ENCODE measurements around the gene CRADD.
A peak's percentile ranks its signal among the peaks of the same experiment; 100 is the strongest.
"Not testable (repeated sequence)": the region's sequence is repeated elsewhere in the genome, so short reads cannot be mapped to it uniquely, and the experiment has no call there.

The CRADD gene

DNA sequence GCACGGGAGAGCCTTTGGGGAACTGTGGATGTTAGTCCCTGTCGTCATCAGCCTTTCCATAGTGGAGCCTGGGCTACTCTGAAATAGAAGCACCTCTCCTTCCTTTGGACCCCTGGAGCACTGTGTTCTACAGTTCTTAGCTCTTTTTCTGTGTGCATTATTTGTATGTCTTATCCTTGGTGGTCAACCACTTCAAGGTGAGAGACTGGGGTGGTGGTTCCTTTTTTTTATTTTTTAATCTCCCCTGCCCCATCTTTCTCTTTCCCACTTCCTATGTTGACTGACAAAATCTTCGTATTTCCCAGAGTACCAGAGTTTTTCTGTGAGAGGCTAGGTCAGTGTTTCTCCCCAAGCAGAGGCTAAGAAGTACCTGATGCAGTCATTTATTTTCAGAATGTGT is 111.7 kb downstream of the CRADD start:
- no peak for DNase-seq

DNA sequence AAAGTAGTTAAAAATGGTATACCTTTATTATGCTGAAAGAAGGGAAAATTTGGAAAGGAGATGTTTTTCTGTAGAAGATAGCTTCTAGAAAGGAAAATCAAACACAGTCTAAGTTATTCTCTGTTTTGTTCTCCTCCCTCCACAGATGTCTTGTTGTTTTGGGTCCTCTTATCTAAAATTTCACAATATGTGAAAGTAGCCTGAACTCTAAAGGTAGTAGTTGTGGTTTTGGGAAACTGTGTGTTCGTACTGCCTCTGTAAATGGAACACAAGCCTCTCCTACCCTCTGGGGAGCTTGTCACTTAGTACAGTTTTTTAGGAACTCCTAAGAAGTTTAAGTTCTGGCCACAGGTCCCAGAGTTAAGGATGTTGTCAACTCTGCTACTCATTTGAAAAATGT is 112.6 kb downstream of the CRADD start:
- no peak for DNase-seq

DNA sequence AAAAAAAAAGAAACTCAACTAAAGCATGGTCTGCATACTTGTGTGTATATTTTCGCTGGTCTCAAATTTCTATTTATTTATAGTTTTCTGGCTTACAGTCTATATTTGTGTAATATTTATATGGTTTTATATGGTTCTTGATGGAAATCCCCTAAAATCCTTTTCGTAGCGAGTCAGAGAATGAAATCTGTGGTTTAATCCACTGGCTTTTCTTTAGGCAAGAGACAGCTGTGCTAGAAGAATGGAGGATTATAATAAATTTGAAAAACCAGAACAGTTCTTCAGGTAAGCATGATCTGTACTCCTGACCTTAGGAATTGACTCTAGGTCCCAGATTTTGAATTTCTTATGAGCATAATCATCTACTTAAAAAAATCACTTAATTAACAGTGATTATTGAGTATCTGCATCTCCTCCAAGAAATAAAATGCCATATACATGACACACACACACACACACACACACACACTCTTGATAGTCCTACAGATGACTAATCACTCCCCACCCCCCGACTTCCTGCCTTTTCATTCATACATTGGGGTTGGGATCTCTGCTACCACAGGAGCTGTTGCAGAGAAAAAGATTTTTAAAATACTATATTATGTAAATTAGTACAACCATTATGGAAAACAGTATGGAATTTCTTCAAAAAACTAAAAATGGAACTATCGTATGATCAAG is 113.4 kb downstream of the CRADD start:
- DNase-seq, result no peak

DNA sequence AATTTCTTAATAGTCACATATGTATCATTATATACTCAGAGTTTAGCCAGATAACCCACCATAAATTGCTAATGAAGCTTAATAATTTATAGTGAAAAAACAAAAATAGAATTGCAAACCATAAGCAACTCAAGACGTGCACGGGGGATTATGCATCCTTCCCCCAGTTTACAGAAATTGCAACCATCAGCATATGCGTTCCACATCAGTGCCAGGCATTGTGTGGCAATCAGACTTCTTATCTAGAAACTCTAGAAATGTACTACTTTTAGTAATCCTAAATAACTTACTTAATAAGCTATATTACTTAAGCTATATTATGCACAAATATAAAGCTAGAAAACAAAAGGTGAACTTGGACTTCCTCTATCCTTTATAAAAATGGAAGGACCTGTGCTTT is 115.8 kb downstream of the CRADD start:
- DNase-seq, result no peak

DNA sequence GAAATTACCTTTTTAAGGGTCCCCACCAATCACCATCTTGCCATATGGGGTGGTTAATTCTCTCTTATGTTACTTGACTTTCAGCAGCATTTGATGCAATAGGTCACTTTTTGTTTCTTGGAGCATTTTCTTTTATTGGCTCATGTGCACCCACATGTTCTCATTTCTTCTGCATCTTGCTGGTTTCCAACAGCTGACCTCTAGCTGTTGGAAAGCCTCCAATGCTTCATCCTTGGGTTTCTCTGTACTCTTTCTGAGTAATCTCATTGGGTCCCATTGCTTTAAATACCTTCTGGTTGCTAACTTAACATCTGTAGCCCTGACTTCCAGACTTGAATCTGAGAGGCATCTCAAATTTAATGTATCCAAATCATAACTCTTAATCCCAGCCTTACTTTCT is 116.8 kb downstream of the CRADD start:
- no peak for DNase-seq

DNA sequence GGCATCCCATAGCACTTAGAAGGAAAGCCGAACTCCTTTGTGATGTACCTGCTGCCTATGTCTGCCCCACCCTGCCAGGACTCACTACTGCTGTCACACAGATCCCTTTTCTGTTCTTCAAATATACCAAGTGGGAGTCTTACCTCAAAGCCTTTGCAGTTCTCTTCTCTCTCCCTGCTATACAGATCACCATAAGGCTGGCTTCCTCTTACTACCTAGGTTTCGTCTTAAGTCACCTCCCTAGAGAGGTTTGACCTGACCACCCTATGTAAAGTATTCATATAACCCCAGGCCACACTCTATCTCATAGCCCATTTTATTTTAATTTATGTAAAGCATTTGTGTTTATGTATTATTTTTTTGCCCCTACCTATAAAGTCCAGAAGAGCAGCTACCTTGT is 117.6 kb downstream of the CRADD start:
- DNase-seq, result no peak

DNA sequence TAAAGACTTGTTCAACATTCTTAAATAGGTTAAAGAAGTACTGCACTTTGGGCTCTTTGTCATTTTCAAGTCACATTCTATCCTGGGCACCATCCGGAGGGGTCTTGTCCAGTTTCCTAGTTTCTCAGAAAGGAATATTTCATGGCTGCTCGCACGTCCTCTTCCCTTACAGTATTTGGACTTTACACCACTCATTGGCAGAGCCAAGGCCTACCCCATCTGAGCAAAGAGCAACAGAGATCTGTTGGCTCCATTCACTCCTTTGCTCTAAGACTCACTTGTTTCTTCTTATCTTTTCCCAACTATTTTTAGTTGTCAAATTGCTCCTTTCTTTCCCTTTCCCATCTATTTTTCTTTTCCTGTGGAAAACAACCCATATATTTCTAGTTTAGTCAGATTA is 118.2 kb downstream of the CRADD start:
- no peak for DNase-seq

DNA sequence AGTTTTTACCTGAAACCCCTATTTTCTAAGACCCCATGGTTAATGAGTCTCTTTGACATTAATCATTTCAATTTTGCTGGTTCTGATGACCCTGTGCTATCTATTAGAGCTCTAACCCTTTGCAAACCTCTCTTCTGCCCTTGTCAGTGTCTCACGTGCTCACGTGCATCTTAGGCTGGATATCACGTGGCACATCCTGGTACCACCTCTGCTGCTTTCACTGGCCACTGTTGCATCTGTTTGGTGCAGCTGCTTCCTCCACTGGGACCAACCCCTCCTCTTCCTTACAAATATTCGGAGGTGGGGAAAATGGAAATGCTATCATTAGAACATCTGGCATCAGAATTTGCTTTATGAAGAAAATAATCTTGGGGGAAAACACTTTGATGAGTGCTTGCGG is 119.6 kb downstream of the CRADD start:
- no peak for DNase-seq

DNA sequence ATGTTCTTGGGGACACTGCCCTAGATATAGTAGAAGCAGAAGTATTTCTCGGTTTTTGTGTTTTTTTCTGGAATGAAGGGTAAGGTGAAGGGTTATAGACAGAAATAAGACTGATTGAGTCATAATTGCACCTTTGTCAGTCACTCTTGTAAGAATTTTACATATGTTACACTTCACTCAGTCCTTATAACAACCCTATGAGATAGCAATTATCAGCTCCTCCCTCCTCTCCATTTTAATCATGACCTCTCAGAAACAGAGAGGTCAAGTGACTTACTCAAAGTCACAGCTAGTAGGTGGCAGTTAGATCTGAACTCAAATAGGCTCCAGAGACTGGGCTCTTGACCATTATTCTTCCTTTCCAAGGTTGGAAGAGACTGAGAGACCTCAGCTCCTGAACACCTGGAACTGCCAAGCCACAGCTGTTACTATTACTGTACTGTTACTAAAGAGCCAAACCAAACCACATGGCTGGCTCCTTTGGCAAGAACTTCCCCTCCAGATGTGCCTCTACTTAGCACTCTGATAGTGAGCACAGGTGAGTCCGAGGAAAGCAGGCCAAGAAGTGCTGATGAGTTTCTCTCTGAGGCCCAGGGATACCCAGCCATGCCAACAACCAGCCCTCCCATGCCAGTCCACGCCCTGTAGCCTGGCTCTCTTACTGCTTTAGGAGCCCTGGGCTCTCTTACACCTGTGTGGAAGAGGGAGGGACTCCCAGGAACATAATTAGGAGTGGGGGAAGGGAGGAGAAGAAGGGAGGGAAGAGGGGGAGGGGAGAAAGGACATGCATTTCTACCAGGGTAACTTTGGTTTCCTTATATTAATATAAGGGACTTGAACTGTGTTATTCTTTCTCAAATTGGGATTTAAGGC is 121.3 kb downstream of the CRADD start:
- DNase-seq, result no peak

DNA sequence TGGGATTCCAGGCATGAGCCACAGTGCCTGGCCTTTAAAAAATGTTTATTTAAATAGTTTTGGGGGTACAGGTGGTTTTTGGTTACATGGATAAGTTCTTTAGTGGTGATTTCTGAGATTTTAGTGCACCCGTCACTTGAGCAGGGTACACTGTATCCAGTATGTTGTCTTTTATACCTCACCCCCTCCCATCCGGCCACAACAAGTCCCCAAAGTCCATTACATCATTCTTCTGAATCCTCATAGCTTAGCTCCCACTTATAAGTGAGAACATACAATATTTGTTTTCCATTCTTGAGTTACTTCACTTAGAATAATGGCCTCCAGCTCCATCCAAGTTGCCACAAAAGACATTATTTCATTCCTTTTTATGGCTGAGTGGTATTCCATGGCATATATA is 124.5 kb downstream of the CRADD start:
- DNase-seq, result not testable (repeated sequence)

DNA sequence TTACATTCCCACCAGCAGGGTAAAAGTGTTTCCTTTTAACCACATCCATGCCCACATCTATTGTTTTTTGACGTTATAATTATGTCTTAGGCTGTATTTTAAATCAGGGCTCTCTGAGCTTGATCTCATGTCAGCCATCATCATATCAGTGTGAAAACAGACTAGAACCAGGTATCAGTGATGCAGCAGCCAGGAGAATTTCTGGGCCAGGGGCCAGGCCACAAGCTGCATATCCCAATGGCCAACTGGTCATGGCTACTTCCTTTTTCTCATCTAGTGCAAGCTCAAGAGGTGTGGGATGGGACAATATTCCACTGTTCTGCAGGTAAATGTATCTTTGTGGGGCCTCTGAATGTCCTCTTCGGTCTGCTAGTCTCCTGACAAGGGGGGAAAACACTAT is 125.1 kb downstream of the CRADD start:
- no peak for DNase-seq

DNA sequence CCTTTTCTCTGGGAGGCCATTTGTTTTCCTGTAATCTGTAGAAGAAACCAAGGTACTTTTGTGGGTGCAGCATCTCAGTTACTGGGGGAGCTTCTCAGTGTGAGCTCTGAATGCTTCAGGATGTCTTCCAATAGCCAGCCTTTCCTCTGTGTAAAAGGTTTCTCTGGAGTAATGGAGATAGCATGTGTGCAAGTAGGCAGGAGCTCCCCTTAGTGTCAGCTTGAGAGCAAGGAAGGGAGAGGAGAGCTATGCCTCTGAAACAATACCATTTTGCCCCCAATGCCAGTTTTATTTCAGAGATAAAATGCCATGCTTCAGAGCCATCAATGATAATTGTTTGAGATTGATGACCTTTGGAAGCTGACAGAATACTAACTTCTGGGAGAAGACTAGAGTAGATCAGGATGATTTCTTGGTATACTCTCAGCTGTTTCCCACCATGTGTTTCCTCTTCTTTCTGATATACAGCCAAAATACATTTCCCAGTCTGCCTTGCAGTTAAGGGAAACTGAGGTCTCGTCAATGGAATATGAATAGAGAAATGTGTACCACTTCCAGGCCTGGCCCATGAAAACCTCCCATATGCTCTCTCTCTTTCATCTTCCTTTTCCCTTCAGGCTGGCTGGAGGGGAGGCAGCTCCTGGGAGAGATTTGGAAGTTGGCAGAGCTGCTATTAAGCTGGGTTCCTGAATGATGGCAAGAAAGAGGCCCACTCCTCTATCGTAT is 125.7 kb downstream of the CRADD start:
- no peak for DNase-seq

DNA sequence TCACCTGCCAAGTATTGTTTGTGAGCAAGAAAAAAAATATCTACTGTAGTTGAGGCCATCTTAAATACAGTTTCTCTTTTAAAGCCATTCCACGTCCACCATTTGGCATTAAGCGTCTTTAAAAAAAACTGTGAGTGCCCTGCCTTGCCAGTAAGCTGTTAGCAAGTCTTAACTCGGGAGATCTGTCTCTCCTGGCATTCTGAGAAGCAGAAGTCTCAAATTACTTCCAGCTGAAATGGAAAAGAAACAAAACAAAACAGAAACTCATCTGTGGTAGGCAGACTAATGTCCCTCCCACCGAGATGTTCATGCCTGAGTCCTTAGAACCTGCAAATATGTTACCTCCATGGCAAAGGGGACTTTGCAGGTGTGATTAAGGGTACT is 126.2 kb downstream of the CRADD start:
- no peak for DNase-seq

DNA sequence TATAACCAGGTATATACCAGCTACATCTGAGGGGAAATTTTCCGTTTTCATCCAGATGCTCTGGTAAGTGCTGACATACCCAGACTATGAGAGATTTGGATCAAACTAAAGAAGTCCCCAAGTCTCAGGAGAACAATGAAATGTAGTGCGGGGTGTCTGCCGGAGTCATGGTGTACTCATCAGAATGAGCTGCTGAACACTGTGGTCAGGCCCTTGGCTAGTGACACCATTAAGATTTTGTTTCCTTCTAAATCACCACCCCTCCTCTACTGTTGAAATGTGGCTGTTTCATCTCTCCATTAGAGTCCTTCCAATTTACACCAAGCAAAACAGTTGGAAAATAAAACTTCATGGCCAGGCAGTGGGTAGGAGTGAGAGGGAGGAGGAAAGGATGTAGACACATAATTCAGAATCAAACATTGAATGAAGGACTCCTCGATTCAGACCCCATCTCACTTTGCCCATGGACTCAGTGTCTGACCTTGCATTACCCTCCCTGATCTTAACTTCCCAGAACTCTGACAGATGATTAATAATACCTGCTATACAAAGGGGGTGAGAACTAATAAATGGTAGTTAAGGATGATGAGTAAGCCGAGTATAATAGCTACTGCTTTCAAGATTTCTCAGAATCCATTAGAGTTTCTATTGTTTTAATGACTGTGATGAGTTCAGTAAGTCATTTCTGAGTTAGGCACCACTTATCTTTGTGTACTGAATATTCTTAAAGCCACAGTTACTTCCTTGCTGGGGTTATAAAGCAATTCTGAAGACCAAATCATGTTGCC is 127.4 kb downstream of the CRADD start:
- DNase-seq, result no peak

DNA sequence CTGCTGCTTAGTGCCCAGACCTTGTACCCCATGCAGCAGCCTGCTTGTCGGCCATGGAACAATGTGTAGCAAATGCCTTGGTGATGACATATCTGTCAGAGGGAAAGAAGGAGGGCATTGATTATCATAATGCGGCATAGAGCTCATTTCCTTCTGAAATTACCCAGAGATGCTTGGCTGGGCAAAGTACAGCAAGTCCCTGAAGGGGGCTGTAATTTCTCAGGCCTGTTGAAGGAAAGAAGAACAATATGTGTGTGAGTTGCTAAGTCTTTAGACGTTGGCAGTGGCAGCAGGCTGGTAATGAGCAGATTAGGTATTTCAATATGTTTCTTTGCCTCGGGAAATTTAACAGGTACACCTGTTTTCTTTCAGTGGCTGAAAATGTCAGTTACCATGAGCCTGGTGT is 128.6 kb downstream of the CRADD start:
- no peak for DNase-seq

DNA sequence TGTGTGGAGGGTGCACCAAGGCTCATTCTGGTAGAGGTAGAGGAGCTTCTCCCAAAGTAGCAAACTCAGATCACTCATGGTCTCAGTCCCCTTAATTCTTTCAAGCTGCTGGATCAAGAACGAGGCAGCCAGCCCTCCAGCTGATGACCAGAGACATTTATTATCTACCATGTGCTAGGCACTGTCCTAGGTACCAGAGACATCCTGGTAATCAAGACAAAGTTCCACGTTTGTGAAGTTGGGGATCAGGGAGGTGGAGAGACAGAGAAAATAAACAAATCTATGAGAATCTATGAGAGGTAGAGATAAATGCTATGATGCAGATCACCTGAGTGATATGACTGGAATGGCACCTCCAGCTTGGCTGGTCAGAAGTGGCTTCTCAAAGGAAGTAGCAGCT is 130.2 kb downstream of the CRADD start:
- DNase-seq, result no peak

DNA sequence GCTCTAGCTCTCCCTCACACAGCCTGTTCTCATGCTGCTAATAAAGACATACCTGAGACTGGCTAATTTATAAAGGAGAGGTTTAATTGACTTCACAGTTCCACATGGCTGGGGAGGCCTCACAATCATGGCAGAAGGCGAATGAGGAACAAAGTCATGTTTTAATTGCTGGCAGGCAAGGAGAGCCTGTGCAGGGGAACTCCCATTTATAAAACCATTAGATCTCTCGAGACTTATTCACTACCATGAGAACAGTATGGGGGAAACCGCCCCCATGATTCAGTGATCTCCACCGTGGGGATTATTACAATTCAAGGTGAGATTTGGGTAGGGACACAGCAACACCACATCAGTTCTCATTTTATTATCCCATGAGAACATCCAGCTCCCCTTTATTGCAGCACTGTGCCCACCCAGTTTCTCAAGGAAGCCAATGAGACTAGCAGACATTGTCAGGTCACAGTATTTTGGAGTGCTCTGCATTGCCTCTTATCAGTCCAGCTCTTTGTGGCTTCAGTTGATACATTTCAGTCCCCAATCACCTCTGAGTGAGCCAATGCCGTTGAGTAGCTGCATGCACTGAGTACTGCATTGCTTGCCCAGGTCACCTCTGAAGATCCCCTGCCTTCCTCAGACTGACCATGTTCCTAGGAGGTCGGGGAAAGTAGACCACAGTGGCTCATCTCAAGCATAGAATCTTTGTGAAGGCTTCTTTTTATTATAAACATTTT is 131.2 kb downstream of the CRADD start:
- DNase-seq, result no peak

DNA sequence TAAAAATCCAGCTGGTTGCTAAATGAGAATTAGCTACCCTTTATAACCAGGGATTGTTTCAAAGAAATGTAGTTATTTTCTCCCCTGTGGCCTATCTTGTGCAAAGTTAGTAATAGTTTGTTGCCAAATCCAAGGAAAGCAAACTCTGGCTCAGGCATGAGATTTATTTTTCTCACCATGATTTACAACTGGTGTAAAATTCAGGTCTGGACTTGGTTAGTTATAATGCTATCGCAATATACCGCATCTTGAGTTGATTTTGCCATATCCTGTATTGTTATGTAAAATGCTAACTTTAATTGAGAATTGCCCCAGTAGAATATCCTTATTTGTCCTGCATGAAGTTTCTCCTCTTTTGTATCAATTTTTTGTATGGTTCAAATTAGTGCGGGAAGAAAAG is 135.5 kb downstream of the CRADD start:
- DNase-seq, result no peak

DNA sequence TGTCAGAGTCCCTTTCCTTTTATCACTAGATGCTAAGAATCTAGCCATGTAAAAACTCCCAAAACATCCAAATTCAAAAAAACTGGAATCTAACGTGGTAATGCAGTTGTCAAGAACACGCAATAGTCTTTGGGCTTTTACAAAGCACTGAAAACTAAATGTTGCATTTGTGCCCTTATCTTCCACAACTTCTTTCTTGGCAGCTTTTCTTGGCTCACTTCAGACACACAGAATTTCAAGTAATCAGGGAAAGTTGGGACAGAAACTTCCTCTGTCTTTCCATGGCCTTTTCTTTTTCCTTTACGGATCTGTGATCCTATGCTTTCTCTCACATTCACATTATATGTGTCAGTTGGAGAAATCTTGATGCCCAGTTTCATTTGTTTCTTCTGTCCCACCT is 136.0 kb downstream of the CRADD start:
- no peak for DNase-seq

DNA sequence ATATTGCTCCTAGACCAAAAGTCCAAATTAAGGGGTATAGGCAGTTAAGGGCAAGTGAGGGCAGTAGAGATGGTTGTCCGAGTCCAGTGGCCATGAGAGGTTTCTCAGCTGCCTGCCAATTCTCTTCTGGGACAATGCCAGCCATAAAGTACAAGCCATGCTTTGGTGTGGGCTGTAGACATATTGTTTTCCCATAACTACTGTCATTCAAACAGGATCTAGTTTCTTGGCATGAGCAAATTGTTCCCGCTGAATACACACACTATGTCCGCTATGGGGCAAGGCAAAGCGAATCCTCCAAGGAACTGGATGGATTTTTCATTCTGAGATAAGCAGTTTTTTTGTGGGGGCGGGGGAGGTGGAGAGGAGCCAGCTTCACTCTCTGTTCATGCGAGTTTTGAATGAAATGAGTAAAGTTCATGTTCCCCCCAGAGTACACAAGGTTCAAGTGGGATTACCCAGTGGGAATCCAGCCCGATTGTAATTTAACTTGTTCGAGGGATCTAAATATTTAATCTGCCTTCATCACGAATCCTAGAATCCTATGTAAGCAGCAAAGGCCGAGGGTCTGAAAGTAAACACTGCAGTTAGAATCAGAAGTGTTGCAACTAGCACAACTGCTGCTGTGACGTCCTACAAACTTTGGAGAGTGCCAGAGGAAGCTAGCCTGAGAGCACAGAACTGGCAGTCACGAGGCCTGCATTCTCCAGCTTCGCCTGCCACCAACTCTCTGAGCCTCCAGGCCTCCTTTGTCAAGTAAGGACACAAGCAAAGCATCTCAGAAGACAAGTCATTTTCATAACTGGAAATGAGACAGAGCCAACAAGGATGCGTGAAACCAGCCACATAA is 137.0 kb downstream of the CRADD start:
- DNase-seq, result peak; percentile 8 to 22

DNA sequence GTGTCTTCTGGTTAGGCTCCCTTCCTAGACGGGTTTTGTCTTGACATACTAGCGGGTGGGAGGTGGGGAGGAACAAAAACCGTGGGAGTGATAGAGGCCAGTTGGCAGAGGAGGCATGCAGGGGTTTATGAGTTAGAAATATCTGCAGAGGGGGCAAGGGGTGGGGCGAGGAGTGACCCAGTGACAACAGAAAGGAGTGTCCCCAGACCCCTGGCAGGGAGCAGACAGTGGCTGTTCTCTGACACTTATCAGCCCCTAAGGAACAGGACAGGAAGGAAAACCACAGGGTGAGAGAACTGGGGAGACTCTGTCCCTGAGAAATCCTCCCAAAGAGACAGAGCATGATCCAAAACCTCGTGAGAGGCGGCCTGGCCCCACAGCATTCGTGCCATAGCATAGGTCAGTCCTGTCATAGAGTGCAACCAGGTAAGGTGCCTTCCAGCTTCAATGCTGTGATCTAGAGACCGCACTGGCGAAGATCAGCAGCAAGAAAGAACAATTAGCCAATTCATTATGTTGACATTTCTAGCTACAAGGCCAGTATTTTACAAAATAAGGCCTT is 141.4 kb downstream of the CRADD start:
- no peak for DNase-seq

All from SHP77 (cell line).